Measurements from ENCODE around the gene GLYR1. TPM values are rescaled to one million over a fixed set of nuclear protein-coding genes. Genes with fewer than 3 reads are reported as not detected.

Gene GLYR1
- total and polyA plus RNA-seq, 2 experiments from 2014 or later = 59.9 to 105 TPM

GRCh38 chr16:4868535-4868934 is 21.4 kb upstream of the GLYR1 start:
- Histone ChIP-seq H3K79me2 (replicated peaks; ENCODE audit: insufficient read depth) (peaks cover 58% of the 10 kb centered on the region), H3K4me2 (no peak overlapping the region), H3K36me3 (ENCODE audit: insufficient read depth) (peaks cover 14% of the 10 kb centered on the region; the same call in 1 of the 2 replicates), H3K27ac (ENCODE audit: low read depth) (no peak overlapping the region), H4K20me1 (replicated peaks; ENCODE audit: insufficient read depth) (peaks cover 42% of the 10 kb centered on the region), H3K27me3 (ENCODE audit: insufficient read depth) (no peaks in the 10 kb centered on the region), H3F3A (replicated peaks; ENCODE audit: low read depth) (no peaks in the 10 kb centered on the region), H3K4me3 (no peak overlapping the region), H3K9me2 (ENCODE audit: insufficient read depth) (no peaks in the 10 kb centered on the region), H2AFZ (no peak overlapping the region), H3K4me1 (ENCODE audit: insufficient read depth) (no peaks in the 10 kb centered on the region)
- Mint-ChIP-seq H3K27ac (no peak overlapping the region), H3K4me3 (no peak overlapping the region), H3K4me1 (no peaks in the 10 kb centered on the region), H3K9me3 (no peaks in the 10 kb centered on the region), H3K36me3 (ENCODE audit: low read depth) (peaks cover 45% of the 10 kb centered on the region), H3K27me3 (ENCODE audit: insufficient read depth, low read depth, poor library complexity) (peaks cover 8% of the 10 kb centered on the region)
- ATAC-seq = no peak
- no peak for DNase-seq (ENCODE audit: low spot score)
- TF ChIP-seq ETS1 (IDR thresholded peaks at IDR 0.05) (no peak), EZH2 (IDR thresholded peaks at IDR 0.05; ENCODE audit: low read depth, unreplicated experiment) (no peak), REST (IDR thresholded peaks at IDR 0.05; ENCODE audit: unreplicated experiment) (no peak), STAT1 (IDR thresholded peaks at IDR 0.05; ENCODE audit: unreplicated experiment) (no peak), ZNF331 (CRISPR knock-in tag; IDR thresholded peaks at IDR 0.05; ENCODE audit: low read depth) (no peak), ZNF462 (CRISPR knock-in tag; IDR thresholded peaks at IDR 0.05) (no peak), ZNF114 (CRISPR knock-in tag; IDR thresholded peaks at IDR 0.05) (no peak), CREB1 (CRISPR knock-in tag; IDR thresholded peaks at IDR 0.05; ENCODE audit: low read depth) (no peak), POLR2AphosphoS5 (IDR thresholded peaks at IDR 0.05; ENCODE audit: low read depth) (no peak), JUNB (IDR thresholded peaks at IDR 0.05; ENCODE audit: unreplicated experiment) (no peak), EZH2phosphoT487 (IDR thresholded peaks at IDR 0.05; ENCODE audit: unreplicated experiment) (no peak), CTCF (conservative IDR thresholded peaks at IDR 0.05; ENCODE audit: low read depth in 2 of 2) (no peak), NANOG (IDR thresholded peaks at IDR 0.05; ENCODE audit: borderline replicate concordance) (no peak)

All from GM23338 (cell line).